ENCODE measurements around the gene WDR1.

WDR1 gene

DNA sequence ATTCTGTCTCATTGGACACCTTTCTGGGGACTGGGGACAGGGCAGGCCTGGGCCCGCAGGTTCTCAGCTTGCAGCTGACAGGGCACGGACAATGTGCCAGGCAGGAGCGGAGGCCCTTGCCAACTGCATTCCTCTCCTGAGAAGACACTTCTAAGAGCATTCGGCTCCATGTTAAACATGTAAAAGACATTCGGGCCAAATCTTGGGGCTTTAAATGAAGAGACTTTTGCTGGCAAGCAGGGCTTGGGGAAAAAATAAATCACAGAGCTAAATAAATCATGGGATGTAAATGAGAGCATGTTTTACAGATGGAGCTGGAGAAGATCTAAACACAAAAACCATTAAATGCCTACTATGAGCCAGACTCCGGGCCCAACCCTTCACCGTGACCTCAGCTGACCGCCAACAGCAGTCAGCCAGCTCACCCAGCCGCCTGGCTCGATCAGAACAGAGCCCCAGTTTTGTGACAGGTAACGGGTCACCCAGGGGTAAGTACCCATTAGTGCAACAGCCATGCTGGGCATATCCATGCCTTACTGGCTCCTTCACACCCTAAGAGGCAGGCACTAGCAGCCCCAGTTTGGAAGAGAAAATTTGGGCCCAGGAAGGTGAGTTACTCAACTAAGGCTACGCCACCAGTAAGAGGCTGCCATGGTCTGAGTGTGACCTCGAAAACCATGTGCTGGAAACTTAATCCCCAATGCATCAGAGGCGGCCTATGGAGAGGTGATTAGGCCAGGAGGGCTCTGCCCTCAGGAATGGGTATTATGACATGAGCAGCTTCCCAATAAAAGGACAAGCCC lies 14.7 kb downstream of the WDR1 start:
- Histone ChIP-seq H3K4me2 (ENCODE audit: insufficient read depth, low read length) (no peak overlapping the region), H3K9me3 (ENCODE audit: insufficient read depth, low read length, severe bottlenecking) (no peaks in the 10 kb centered on the region), H4K20me1 (ENCODE audit: insufficient read depth, low read length) (peaks cover 99% of the 10 kb centered on the region), H3K27ac (ENCODE audit: low read length) (no peak overlapping the region; the same call in 1 of the 2 replicates), H3K79me2 (ENCODE audit: insufficient read depth, low read length) (peaks cover 99% of the 10 kb centered on the region), H3K4me3 (ENCODE audit: low read depth in 1 of 2, low read length in 2 of 2) (no peak overlapping the region), H3K36me3 (ENCODE audit: insufficient read depth, low read length) (peaks cover 96% of the 10 kb centered on the region), H2AFZ (ENCODE audit: low read depth, low read length) (no peak overlapping the region), H3K4me1 (ENCODE audit: insufficient read depth, low read length) (peaks cover 12% of the 10 kb centered on the region), H3K9ac (ENCODE audit: low read depth, low read length) (no peak overlapping the region), H3K27me3 (ENCODE audit: insufficient read depth, low read length, poor library complexity) (no peaks in the 10 kb centered on the region)
- no peak for DNase-seq
- TF ChIP-seq, protein P1, sequence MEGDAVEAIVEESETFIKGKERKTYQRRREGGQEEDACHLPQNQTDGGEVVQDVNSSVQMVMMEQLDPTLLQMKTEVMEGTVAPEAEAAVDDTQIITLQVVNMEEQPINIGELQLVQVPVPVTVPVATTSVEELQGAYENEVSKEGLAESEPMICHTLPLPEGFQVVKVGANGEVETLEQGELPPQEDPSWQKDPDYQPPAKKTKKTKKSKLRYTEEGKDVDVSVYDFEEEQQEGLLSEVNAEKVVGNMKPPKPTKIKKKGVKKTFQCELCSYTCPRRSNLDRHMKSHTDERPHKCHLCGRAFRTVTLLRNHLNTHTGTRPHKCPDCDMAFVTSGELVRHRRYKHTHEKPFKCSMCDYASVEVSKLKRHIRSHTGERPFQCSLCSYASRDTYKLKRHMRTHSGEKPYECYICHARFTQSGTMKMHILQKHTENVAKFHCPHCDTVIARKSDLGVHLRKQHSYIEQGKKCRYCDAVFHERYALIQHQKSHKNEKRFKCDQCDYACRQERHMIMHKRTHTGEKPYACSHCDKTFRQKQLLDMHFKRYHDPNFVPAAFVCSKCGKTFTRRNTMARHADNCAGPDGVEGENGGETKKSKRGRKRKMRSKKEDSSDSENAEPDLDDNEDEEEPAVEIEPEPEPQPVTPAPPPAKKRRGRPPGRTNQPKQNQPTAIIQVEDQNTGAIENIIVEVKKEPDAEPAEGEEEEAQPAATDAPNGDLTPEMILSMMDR (IDR thresholded peaks at IDR 0.05; ENCODE audit: borderline replicate concordance, extremely low read depth, low read length, poor library complexity, severe bottlenecking) = no peak
- TF ChIP-seq EZH2 (IDR thresholded peaks at IDR 0.05; ENCODE audit: borderline replicate concordance, low read depth, low read length, severe bottlenecking) = no peak
- ATAC-seq (ENCODE audit: insufficient read depth, low read depth) = no peak

DNA sequence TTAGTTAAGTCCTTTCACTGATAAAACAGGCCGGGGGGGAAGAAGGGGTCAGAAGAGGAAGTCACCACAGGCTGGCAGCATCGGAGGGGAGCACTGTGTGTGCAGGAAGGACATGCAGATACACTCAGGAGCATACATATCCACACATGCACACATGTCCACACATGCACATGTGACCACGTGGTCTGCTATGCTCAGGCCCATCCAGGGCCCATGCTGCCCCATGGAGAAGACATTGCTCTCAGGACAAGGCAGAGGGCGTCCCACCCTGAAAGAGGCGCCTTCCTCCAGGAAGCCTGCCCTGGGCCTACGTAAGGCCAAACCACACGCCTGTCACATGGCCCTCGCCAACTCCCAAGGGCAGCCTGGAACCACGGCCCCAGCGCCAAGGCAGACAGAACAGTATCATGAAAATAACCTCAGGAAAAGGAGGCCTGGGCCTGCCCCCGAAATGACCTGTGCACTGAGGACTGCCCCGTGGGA lies 15.8 kb downstream of the WDR1 start:
- Histone ChIP-seq H3K36me3 (ENCODE audit: insufficient read depth, low read length) (peaks cover 98% of the 10 kb centered on the region), H3K27ac (ENCODE audit: low read length) (no peak overlapping the region; the same call in 1 of the 2 replicates), H3K9ac (ENCODE audit: low read depth, low read length) (no peak overlapping the region), H3K4me1 (ENCODE audit: insufficient read depth, low read length) (peaks cover 4% of the 10 kb centered on the region; the same call in 1 of the 2 replicates), H3K4me3 (ENCODE audit: low read depth in 1 of 2, low read length in 2 of 2) (no peak overlapping the region), H3K9me3 (ENCODE audit: insufficient read depth, low read length, severe bottlenecking) (no peaks in the 10 kb centered on the region), H3K27me3 (ENCODE audit: insufficient read depth, low read length, poor library complexity) (no peaks in the 10 kb centered on the region), H3K79me2 (ENCODE audit: insufficient read depth, low read length) (peaks cover 99% of the 10 kb centered on the region), H4K20me1 (ENCODE audit: insufficient read depth, low read length) (peaks cover 99% of the 10 kb centered on the region), H3K4me2 (ENCODE audit: insufficient read depth, low read length) (no peak overlapping the region), H2AFZ (ENCODE audit: low read depth, low read length) (no peak overlapping the region)
- TF ChIP-seq EZH2 (IDR thresholded peaks at IDR 0.05; ENCODE audit: borderline replicate concordance, low read depth, low read length, severe bottlenecking) = no peak
- TF ChIP-seq, protein P1 (IDR thresholded peaks at IDR 0.05; ENCODE audit: borderline replicate concordance, extremely low read depth, low read length, poor library complexity, severe bottlenecking) = no peak
- no peak for DNase-seq
- ATAC-seq (ENCODE audit: insufficient read depth, low read depth) = no peak

DNA sequence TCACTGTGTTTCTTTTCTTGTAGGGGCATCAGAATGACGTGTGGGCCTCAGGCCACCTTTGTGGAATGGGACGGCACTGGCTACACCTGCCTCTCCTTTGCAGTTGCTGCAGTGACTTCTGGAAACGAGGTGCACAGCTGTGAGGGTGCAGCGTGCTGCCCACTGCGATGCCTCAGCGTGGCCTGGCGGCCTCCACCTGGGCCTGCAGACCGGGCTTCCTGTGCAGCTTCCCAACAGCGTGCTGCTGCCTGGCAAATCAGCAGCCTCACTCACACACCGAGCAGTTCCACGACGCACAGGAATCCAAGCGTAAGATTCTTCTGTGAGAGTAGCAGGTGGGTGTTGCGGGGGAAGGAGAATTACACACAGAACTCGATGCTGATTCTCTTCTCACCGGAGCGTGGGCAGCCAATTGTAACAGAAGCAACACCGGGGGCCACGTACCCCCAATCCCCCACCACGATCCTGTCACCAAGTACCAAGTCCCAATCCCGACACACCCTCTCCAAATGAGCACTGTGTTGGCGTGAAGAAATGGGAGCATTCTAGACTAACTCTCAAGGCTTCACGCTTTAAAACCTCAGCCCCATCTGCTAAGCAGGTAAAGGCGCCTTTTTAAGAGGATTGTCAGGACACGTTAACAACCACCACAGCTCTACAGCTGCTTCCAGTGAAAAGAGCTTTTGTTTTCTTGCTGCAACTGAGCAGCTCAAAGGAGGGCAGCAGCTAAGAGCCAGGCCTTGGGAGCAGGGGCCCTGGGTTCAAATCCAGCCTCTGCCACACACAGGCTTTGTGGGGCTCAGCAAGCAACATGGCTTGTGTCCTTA lies 16.9 kb downstream of the WDR1 start:
- no peaks in the 10 kb centered on the region for H3K9me3 ChIP-seq (ENCODE audit: insufficient read depth, low read length, severe bottlenecking)
- no peaks in the 10 kb centered on the region for H3K4me1 ChIP-seq (ENCODE audit: insufficient read depth, low read length)
- no peak overlapping the region for H3K4me3 ChIP-seq (ENCODE audit: low read depth in 1 of 2, low read length in 2 of 2)
- no peak overlapping the region for H2AFZ ChIP-seq (ENCODE audit: low read depth, low read length)
- H3K79me2 ChIP-seq (ENCODE audit: insufficient read depth, low read length) = peaks cover 99% of the 10 kb centered on the region
- TF ChIP-seq, protein P1 (IDR thresholded peaks at IDR 0.05; ENCODE audit: borderline replicate concordance, extremely low read depth, low read length, poor library complexity, severe bottlenecking) = no peak
- TF ChIP-seq EZH2 (IDR thresholded peaks at IDR 0.05; ENCODE audit: borderline replicate concordance, low read depth, low read length, severe bottlenecking) = no peak
- H4K20me1 ChIP-seq (ENCODE audit: insufficient read depth, low read length) = peaks cover 98% of the 10 kb centered on the region
- H3K27ac ChIP-seq (ENCODE audit: low read length) = no peak overlapping the region; the same call in 1 of the 2 replicates
- no peak for ATAC-seq (ENCODE audit: insufficient read depth, low read depth)
- H3K27me3 ChIP-seq (ENCODE audit: insufficient read depth, low read length, poor library complexity) = no peaks in the 10 kb centered on the region
- peaks cover 99% of the 10 kb centered on the region for H3K36me3 ChIP-seq (ENCODE audit: insufficient read depth, low read length)
- no peak overlapping the region for H3K4me2 ChIP-seq (ENCODE audit: insufficient read depth, low read length)
- H3K9ac ChIP-seq (ENCODE audit: low read depth, low read length) = no peak overlapping the region
- no peak for DNase-seq
